OCI-LY1 (cell line): ENCODE measurements around the gene ZG16B.

ENCODE experiments used
- H2AFZ ChIP-seq: fragments of 200-600 bp; sonication (generic), shearing (Covaris generic); 2 replicates; pipeline ENCODE4 v1.6.0; 2014; ENCODE audit warnings: antibody characterized with exemption, mild to moderate bottlenecking, low read length
- H3F3A ChIP-seq: fragments of 200-600 bp; sonication (generic), shearing (Covaris generic); 2 replicates; pipeline ENCODE4 v1.6.0; 2014; ENCODE audit warnings: mild to moderate bottlenecking, antibody characterized with exemption, low read length, moderate library complexity; ENCODE audit not compliant: insufficient read depth
- H3K27ac ChIP-seq: fragments of 200-600 bp; sonication (generic); 2 replicates; pipeline ENCODE4 v1.5.1; 2014; ENCODE audit warnings: low read length, mixed run types, mild to moderate bottlenecking, low read depth; ENCODE audit not compliant: poor library complexity, severe bottlenecking
- H3K27me3 ChIP-seq: fragments of 200-600 bp; sonication (generic); 2 replicates; pipeline ENCODE4 v1.6.0; 2014; ENCODE audit warnings: antibody characterized with exemption, mild to moderate bottlenecking, low read length, moderate library complexity; ENCODE audit not compliant: insufficient read depth
- H3K36me3 ChIP-seq: fragments of 200-600 bp; sonication (generic); 2 replicates; pipeline ENCODE4 v1.6.1; 2014; ENCODE audit warnings: mild to moderate bottlenecking, antibody characterized with exemption, low read length, moderate library complexity, mixed read lengths; ENCODE audit not compliant: insufficient read depth
- H3K4me1 ChIP-seq: fragments of 200-600 bp; sonication (generic); 2 replicates; pipeline ENCODE4 v1.5.1; 2014; ENCODE audit warnings: mild to moderate bottlenecking, low read length, moderate library complexity; ENCODE audit not compliant: insufficient read depth, severe bottlenecking
- H3K4me2 ChIP-seq: fragments of 200-600 bp; sonication (generic), shearing (Covaris generic); 2 replicates; pipeline ENCODE4 v1.6.1; 2014; ENCODE audit warnings: low read length
- H3K4me3 ChIP-seq: fragments of 200-600 bp; sonication (generic); 2 replicates; pipeline ENCODE4 v1.5.1; 2014; ENCODE audit warnings: low read length, low read depth, mild to moderate bottlenecking, mixed read lengths; ENCODE audit not compliant: poor library complexity, severe bottlenecking
- H3K79me2 ChIP-seq: fragments of 200-600 bp; shearing (Covaris generic); 2 replicates; pipeline ENCODE4 v1.6.1; 2016; ENCODE audit warnings: mixed run types, low read length, mixed read lengths; ENCODE audit not compliant: insufficient read depth
- H3K9ac ChIP-seq: fragments of 200-600 bp; sonication (generic), shearing (Covaris generic); 2 replicates; pipeline ENCODE4 v1.6.1; 2014; ENCODE audit warnings: mild to moderate bottlenecking, low read length, mixed read lengths
- H3K9me2 ChIP-seq: fragments of 200-600 bp; sonication (generic), shearing (Covaris generic); 2 replicates; pipeline ENCODE4 v1.6.1; 2014; ENCODE audit warnings: low read depth, mild to moderate bottlenecking, low read length, mixed read lengths
- H3K9me3 ChIP-seq: fragments of 200-600 bp; shearing (Covaris generic); 2 replicates; pipeline ENCODE4 v1.6.1; 2014; ENCODE audit warnings: low read length, mixed read lengths
- H4K20me1 ChIP-seq: fragments of 200-600 bp; sonication (generic), shearing (Covaris generic); 2 replicates; pipeline ENCODE4 v1.6.0; 2016; ENCODE audit warnings: mild to moderate bottlenecking, low read length; ENCODE audit not compliant: insufficient read depth
- CTCF ChIP-seq: fragments of 200-600 bp; sonication (generic), shearing (Covaris generic); IDR thresholded peaks from 2 replicates; pipeline ENCODE4 v1.5.1; 2017; ENCODE audit warnings: mild to moderate bottlenecking, antibody characterized with exemption, low read length, moderate library complexity, mixed read lengths
- EZH2 ChIP-seq: fragments of 200-600 bp; sonication (generic), shearing (Covaris generic); IDR thresholded peaks from 2 replicates; pipeline ENCODE4 v1.8.0; 2017; ENCODE audit warnings: borderline replicate concordance, mixed run types, mild to moderate bottlenecking, antibody characterized with exemption, low read length, moderate library complexity, mixed read lengths

Gene ZG16B

DNA sequence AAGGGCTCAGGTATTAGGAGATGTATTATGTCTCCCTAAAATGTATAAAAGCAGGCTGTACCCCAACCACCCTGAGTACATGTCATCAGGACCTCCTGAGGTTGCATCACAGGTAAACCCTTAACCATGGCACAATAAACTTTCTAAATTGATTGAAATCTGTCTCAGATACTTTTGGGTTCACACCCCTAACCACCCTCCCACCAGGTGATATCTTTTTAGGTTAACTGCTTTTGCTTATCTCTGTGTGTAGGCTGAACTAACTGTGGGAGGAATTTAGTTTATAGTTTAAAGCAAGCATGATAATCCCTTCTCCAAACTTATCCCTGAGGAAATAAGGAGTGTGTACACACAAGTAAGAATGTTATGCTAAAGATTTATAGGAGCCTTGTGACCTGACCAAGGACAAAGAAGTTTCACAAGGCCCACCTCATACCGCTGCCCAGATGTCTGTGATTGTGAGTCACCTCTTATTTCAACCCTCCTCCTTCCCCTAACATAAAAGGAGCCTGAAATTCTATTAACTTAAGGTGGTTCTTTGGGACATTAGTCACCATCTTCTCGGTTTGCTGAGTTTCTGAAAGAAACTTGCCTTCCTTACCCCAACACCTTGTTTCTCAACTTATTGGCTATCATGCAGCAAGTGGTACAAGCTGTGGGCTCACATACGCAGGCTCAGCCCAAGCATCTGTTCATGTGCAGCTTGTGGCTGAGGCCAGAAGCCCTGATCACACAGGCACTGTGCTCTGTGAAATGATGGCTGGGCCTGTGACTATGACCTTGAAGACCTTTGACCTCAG is 16.6 kb downstream of the ZG16B start:
- no peaks in the 10 kb centered on the region for H3K36me3 ChIP-seq
- H3K9me3 ChIP-seq = no peaks in the 10 kb centered on the region
- TF ChIP-seq EZH2 (no peak), CTCF (no peak)
- H3F3A ChIP-seq = no peaks in the 10 kb centered on the region
- no peak overlapping the region for H3K4me3 ChIP-seq
- no peaks in the 10 kb centered on the region for H3K27me3 ChIP-seq
- no peaks in the 10 kb centered on the region for H3K9me2 ChIP-seq
- H3K9ac ChIP-seq = no peak overlapping the region
- no peaks in the 10 kb centered on the region for H4K20me1 ChIP-seq
- H2AFZ ChIP-seq = no peak overlapping the region
- peaks cover 7% of the 10 kb centered on the region for H3K4me1 ChIP-seq
- no peak overlapping the region for H3K27ac ChIP-seq
- H3K4me2 ChIP-seq = no peak overlapping the region
- no peaks in the 10 kb centered on the region for H3K79me2 ChIP-seq

DNA sequence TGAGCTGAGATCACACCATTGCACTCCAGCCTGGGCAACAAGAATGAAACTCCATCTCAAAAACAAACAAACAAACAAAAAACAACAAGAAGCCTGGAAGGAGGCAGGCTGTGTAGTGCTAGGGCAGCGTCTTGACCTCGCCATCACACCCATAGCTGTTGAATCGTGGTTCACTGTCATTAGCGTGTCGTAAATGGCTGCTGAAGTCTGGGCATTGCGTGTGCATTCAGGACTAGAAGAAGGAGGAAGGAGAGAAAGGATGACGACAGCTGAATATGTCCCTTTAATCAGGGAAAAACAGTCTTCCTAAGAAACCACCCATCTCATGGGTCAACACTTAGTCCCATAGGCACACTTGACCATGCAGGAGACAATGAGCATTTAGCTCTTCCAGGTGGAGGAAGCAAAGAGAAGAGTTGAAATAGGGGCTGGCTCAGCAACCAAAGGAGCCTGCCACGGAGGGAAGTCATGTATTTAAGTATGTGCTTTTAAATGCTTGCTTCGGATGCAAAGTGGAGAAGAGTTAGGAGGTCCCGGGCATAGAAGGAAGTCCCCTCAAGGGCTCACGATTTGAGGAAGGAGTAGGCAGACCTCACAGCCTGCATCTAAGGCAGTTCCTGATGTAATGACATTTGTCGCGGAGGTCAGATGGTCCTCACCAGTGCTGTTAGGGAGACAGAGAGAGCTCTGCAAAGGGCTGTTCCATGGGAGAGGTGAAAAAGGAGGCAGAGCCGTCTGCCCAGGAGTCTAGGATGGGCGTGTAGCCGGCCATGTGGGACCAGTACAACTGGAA is 19.0 kb downstream of the ZG16B start:
- no peaks in the 10 kb centered on the region for H3K27me3 ChIP-seq
- no peak overlapping the region for H3K4me3 ChIP-seq
- H3K9me2 ChIP-seq = no peaks in the 10 kb centered on the region
- H3K79me2 ChIP-seq = no peaks in the 10 kb centered on the region
- H3K4me1 ChIP-seq = peaks cover 7% of the 10 kb centered on the region
- no peaks in the 10 kb centered on the region for H3K9me3 ChIP-seq
- no peaks in the 10 kb centered on the region for H3F3A ChIP-seq
- H3K36me3 ChIP-seq = no peaks in the 10 kb centered on the region
- TF ChIP-seq EZH2 (no peak), CTCF (no peak)
- H2AFZ ChIP-seq = no peak overlapping the region
- H4K20me1 ChIP-seq = no peaks in the 10 kb centered on the region
- no peak overlapping the region for H3K4me2 ChIP-seq
- H3K27ac ChIP-seq = no peak overlapping the region
- H3K9ac ChIP-seq = no peak overlapping the region

DNA sequence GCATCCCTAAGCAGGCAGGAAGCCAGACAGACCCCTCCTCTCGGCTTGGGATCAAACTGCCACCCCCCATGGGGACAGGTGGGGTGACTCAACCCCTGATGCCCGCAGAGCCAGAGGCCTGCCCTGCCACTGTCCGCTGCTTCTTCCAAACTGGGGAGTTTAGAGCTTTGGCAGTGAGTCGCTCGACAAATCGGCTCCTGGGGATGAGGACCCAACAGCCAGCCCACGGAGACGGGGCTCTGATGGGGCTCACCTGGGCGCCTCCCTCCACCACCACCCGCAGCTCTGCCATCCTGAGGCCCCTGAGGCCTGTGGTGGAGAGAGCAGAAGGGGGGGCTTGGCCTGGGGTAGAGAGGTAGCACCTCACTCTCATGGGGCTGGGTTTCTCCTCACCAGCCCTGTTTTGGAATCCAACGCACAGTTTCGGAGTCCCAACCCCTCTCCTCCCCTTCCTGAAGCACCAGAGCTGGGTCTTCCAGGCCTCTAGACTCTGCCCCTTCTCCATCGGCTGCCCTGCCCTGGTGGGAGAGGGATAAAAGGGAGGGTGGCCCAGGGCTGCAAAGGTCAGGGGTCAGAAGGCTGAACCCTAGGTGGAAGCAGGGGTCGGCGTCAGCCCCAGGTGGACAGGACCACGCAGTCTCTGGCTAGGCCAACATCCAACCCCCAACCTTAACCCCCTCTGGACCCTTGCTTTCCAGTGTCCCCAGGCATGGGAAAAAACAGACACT is 22.1 kb downstream of the ZG16B start:
- Histone ChIP-seq H3F3A (no peaks in the 10 kb centered on the region), H3K4me2 (no peak overlapping the region), H3K4me1 (no peaks in the 10 kb centered on the region), H3K36me3 (no peaks in the 10 kb centered on the region), H3K79me2 (no peaks in the 10 kb centered on the region), H3K9me3 (no peaks in the 10 kb centered on the region), H3K9ac (no peak overlapping the region), H3K27ac (no peak overlapping the region), H3K27me3 (no peaks in the 10 kb centered on the region), H3K4me3 (no peak overlapping the region), H2AFZ (no peak overlapping the region), H4K20me1 (no peaks in the 10 kb centered on the region), H3K9me2 (no peaks in the 10 kb centered on the region)
- TF ChIP-seq EZH2 (no peak), CTCF (no peak)
